SIG-M5 treated with dmso at 0.1 percent for 504 hours (cell line): ENCODE data around the gene ADCY5.

ENCODE experiments used
- DNase-seq: peaks from one replicate; lab custom pipeline; 2025; ENCODE audit not compliant: unreplicated experiment; lab: John Stamatoyannopoulos, UW

Gene ADCY5

GRCh38 chr3:123344907-123345594, 103.8 kb downstream of the ADCY5 start:
- DNase-seq: no peak

GRCh38 chr3:123344175-123344906, 104.5 kb downstream of the ADCY5 start:
- no peak for DNase-seq

GRCh38 chr3:123343296-123344174, 105.4 kb downstream of the ADCY5 start:
- DNase-seq: no peak

DNA sequence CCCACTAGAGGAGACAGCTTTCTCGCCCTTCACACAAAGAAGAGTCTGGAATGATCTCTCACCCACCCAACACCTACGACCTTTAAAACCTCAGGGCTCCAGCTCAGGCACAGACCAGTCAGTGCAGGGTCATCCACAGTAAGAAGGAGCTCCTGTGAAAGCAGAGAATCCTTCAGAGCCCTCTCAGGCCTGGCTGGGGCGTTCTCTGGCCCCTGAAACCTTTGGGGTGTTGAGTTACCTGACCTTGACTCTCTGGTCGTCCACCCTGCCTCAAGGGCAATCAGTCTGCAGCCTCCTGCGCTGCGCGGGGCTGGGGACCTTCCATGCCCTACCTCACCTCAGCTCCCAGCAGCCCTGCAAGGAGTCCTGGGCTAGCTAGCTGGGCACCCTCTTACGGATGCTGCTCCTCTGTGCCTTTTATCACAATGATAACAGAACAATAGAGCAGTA, 106.2 kb downstream of the ADCY5 start:
- no peak for DNase-seq

DNA sequence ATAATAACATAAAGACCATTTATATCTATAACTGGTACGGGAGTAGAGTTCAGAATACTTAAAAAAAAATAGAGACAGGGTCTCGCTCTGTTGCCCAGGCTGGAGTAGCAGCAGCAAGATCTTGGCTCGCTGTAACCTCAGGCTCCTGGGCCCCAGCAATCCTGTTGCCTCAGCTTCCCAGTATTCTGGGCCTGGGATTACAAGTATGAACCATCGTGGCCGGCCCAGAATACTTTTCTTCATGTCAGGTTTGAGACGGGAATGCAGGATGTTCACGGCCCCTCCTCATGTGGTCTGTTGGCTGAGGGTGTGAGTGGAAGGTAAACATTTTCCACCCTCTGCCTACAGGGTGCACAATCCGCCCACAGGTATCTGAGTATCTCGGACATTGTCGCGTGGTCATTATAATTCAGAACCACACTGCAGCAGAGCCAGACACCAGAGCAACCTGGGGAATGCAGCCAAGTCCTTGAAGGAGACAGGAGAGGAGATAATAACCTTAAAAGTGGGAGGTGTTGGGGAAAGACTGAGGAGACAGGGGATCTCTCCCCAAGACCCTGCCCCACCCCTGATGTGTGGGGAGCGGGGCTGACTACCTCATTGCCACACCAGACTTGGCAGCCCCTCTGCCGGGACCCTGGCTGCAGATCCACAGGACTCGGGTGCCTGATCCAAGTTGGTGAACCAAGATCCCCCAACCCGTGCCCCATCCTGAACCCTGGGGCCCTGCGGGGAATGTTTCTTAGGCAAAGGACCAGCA, 106.8 kb downstream of the ADCY5 start:
- DNase-seq: no peak

GRCh38 chr3:123340336-123340735, 108.6 kb downstream of the ADCY5 start:
- DNase-seq: no peak

- DNase-seq: no peak
These were observed 109.6 kb downstream of the ADCY5 start for GRCh38 chr3:123339302-123339701.

DNA sequence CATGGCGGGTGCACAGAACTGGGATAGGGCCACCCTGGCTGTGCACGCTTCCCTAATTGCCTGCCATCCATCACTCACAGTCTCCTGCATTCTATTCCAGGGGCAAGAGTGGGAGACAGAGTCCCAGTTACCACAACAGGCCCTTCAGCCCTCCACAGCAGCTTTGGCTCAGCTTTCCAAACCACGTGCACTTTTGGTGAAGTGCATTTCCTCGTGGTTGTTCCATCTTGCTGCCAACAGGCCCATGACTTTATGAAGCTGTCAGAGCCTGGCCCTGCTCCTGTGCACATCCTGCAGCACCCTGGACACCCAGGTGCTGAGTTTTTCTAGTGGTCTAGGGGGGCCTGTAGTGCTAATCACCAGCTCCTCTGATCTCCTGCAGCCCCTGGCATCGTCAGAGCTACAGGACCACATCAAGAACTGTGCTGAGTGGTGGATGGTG, 110.2 kb downstream of the ADCY5 start:
- DNase-seq: no peak

DNA sequence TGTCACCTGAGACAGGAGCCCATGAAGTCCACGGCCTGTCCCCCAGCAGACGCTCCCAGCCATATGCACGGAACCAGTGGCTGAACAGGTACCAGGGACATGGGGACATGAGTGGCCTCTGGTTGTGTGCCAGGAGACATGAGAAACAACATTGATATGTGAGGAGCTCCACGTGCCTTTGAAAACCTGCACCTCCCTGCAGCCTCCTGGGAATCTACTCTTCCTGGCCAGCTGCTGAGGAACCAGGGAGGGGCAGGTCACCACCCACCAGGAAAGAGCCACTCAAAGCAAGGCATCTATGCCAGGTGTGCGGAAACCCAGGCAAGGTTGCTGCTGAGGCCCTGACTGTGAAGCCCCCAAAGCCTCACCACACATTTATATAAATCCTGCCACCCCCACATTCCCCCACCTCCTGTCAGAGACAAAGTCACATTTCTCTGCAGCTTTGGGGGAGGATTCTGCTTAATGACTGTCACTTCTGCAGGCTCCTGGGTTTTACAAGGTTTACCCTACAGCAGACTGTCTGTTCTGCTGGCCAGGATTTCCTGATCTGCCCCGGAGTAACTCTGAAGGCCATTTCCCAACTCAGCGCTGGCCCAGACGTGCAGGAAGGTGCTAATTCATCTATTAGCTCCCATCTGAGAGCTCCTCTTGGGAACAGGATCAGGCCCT, 110.8 kb downstream of the ADCY5 start:
- DNase-seq: no peak

- DNase-seq: no peak
These were observed 111.7 kb downstream of the ADCY5 start for GRCh38 chr3:123337226-123337625.

DNA sequence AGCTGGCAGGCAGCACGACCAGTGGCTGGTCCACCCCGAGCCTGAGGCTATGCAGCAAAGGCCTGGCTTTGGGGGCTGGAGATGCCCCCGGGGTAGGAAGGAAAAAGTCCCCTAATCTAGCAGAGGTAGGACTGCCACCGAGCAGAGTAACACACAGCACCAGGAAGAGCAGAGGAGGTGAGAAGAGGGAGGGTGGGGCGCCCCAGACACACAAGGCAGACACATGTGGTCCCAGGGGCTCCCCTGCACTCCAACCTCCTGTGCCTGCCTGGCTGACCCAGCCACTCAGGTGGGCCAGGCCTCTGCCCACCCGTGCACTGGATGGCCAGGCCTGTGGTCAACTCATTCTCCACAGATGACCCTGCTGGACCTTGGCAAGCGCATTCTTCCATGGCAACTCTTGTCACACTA, 112.4 kb downstream of the ADCY5 start:
- DNase-seq: no peak

- no peak for DNase-seq
These were observed 112.9 kb downstream of the ADCY5 start for GRCh38 chr3:123336001-123336400.

DNA sequence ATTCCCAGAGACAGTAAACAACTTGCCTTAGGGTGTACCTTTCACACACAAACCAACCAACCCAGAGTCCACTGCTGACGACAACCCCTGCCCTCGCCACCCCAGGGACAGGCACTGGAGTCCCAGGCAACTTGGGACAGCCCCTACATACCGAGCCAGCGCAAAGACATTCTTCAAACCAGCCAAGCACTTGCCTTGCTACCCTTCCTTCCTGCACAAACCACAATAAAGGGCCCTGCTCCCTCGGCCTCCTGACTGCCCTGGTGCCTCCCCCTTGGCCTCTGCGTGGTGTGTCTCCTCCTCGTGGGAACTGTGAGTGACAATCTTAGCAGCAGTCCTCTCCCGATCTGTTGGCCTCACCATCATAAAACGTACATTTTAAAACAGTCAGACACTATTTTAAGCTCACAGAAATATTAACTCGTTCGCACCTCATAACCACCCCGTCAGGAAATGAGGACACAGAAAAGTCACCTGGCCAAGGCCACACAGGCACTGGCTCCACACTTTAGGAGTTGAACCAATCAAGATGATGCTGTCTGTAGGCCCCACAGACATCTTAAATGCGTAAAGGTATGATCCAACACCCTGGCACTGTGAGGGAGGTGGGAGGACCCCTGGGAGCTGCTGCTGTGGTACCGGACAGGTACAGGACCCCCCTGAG, 113.8 kb downstream of the ADCY5 start:
- DNase-seq: no peak

DNA sequence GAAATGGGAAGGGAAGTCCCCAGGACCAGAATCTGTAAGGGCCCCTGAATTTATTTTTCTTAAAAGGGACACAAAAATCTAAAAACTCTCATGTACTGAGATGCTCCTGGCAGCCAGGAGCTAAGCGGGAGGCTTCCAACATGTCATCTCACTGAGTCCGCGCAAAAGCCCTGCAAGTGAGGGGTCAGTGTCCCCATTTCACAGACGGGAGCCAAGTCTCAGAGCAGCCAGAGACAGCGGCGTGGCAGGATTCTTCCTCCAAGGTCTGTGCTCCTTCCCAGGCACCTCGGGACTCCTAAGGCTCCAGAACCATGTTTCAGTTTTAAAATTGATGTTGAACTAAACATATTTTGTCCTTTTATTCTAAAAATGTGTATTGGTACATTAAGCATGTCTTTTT, 114.8 kb downstream of the ADCY5 start:
- DNase-seq: no peak

DNA sequence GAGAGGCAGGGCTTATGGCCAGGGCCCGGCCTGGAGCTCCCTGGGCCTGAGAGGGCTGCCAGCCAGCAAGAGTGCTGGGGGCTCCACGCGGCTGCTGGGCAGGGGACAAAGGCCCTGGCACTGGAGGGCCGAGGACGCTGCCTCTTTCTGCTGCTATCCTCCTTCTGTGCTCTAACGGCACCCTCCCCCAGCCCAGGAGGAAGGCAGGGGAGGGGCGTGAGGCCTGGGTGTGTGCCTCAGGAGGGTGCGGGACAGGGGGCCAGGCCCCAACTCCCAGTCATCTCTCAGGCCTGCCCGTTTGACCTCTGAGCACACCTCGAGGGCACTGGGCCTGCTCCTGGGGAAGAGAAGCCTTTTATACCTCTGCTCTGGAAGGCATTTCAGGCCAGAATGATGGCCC, 115.5 kb downstream of the ADCY5 start:
- no peak for DNase-seq

DNA sequence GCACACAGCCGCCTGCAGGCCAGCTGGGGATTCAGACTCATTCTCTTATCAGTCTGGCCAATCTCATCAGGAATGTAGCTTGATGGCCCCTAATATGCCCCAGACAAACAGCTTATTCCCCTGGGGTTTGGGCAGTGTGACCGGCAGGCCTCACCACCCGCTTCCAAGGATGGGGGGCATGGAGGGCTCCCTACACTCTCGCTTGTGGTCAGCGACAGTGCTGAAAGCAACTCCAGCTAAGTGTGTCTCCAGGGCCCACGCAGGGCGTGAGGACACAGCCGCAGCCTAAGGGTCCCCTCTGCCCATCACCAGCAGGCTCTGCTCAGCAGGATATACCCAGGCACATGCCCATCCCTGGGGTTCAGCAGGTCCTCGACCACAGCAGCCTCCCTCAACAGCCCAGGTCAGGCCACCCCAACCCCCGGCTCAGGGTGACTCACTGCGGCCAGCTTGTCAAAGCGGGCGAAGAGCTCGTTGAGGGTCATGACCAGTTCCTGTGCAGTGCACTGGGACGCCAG, 116.7 kb downstream of the ADCY5 start:
- DNase-seq: no peak

GRCh38 chr3:123331651-123332050, 117.2 kb downstream of the ADCY5 start:
- DNase-seq: no peak

DNA sequence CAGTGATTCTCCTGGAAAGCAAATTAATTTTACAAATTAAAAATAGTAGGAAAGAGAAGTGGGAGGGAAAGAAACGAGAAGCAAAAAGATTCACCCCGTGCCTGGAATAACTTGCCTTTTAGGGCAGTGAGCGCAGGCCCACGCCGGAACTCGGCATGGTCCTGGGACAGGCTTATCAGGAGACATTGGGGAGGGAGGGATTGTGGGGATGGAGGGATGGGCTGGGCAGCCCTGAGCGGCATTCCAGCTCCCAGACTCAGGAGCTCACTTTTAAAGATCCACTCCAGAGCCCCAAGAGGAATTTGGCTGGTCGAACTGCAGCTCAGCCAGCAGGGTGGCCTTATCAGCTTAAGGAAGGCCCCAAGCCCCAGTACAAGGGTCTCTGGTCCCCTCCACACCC, 117.9 kb downstream of the ADCY5 start:
- DNase-seq: no peak

- no peak for DNase-seq
These were observed 118.4 kb downstream of the ADCY5 start for GRCh38 chr3:123330441-123330991.
